SK-N-MC (cell line): Measurements from ENCODE around the gene FGF11.

Experiments used
- DNase-seq: peaks from one replicate; pipeline ENCODE4 v3.0.0-alpha.2; 2011; ENCODE audit warnings: low read depth, low spot score
- H3K27ac ChIP-seq: fragments of 200-600 bp; sonication (generic); 2 replicates; pipeline ENCODE4 v1.5.1; 2016; ENCODE audit warnings: mixed run types
- H3K36me3 ChIP-seq: fragments of 200-600 bp; sonication (generic); 2 replicates; pipeline ENCODE4 v1.6.1; 2017; ENCODE audit warnings: antibody characterized with exemption, low read length, mixed read lengths; ENCODE audit not compliant: insufficient read depth
- H3K4me3 ChIP-seq: fragments of 200-600 bp; sonication (generic); 2 replicates; pipeline ENCODE4 v1.5.1; 2016
- H3K9ac ChIP-seq: fragments of 200-600 bp; sonication (generic); 2 replicates; pipeline ENCODE4 v1.8.0; 2017; ENCODE audit warnings: mixed run types, mixed read lengths; ENCODE audit not compliant: insufficient read length
- H3K9me3 ChIP-seq: fragments of 200-600 bp; sonication (generic); 2 replicates; pipeline ENCODE4 v1.6.1; 2017; ENCODE audit warnings: low read depth, mild to moderate bottlenecking, antibody characterized with exemption, low read length, moderate library complexity, mixed read lengths
- EZH2 ChIP-seq: fragments of 200-600 bp; sonication (generic); IDR thresholded peaks from one replicate; pipeline ENCODE4 v1.6.1; 2017; ENCODE audit warnings: antibody characterized with exemption
- FOXP2 ChIP-seq: optimal IDR thresholded peaks from 2 replicates; pipeline ENCODE3; 2011; ENCODE audit warnings: mild to moderate bottlenecking, moderate library complexity; ENCODE audit not compliant: insufficient read depth; ENCODE audit errors: extremely low read length, control extremely low read depth
- POLR2AphosphoS5 ChIP-seq: IDR thresholded peaks from 2 replicates; pipeline ENCODE4 v1.6.1; 2012; ENCODE audit warnings: mild to moderate bottlenecking, low read depth, low read length, borderline replicate concordance

The FGF11 gene

DNA sequence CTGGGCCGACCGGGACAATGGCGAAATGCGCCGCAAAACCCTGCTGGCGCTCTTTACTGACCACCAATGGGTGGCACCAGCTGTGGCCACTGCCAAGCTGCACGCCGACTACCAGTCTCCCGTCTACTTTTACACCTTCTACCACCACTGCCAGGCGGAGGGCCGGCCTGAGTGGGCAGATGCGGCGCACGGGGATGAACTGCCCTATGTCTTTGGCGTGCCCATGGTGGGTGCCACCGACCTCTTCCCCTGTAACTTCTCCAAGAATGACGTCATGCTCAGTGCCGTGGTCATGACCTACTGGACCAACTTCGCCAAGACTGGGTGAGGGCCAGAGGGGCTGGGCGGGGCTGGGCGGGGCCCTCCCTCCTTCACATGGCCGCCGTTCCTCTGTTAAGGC lies 23.5 kb upstream of the FGF11 start:
- Histone ChIP-seq H3K4me3 (no peak overlapping the region), H3K9me3 (no peaks in the 10 kb centered on the region), H3K36me3 (no peaks in the 10 kb centered on the region; the same call in 1 of the 2 replicates), H3K9ac (no peak overlapping the region), H3K27ac (no peak overlapping the region)
- DNase-seq: no peak
- TF ChIP-seq FOXP2: no peak
- TF ChIP-seq POLR2AphosphoS5: no peak
- no peak for TF ChIP-seq EZH2

DNA sequence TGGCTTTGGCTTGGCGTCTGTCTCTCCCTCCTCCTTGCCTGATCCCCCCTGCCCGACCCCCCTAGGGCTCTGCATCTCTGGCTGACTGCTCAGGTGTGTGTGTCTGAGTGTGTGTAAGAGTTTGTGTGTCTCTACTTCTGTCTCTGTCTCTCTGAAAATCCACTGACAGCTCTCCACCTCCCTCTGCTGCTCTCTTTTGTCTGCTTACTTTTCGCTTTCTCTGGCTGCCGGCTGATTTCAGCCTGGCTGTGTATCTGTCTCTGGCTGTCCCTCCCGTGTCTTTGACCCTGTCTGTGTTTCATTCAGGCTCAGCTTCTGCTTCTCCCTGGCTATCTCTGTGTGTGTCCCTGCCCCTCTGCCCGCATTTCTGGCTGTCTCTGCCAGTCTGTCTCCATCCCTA lies 23.0 kb upstream of the FGF11 start:
- no peak overlapping the region for H3K9ac ChIP-seq
- no peak for TF ChIP-seq FOXP2
- TF ChIP-seq EZH2: no peak
- TF ChIP-seq POLR2AphosphoS5: no peak
- H3K27ac ChIP-seq: peak overlapping the region; percentile 42; the same call in 1 of the 2 replicates
- no peak for DNase-seq
- H3K36me3 ChIP-seq: no peaks in the 10 kb centered on the region; the same call in 1 of the 2 replicates
- no peaks in the 10 kb centered on the region for H3K9me3 ChIP-seq
- H3K4me3 ChIP-seq: no peak overlapping the region

DNA sequence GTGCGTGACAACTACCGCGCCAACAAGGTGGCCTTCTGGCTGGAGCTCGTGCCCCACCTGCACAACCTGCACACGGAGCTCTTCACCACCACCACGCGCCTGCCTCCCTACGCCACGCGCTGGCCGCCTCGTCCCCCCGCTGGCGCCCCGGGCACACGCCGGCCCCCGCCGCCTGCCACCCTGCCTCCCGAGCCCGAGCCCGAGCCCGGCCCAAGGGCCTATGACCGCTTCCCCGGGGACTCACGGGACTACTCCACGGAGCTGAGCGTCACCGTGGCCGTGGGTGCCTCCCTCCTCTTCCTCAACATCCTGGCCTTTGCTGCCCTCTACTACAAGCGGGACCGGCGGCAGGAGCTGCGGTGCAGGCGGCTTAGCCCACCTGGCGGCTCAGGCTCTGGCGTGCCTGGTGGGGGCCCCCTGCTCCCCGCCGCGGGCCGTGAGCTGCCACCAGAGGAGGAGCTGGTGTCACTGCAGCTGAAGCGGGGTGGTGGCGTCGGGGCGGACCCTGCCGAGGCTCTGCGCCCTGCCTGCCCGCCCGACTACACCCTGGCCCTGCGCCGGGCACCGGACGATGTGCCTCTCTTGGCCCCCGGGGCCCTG lies 22.2 kb upstream of the FGF11 start:
- no peak overlapping the region for H3K27ac ChIP-seq
- H3K9ac ChIP-seq: no peak overlapping the region
- no peak overlapping the region for H3K4me3 ChIP-seq
- TF ChIP-seq EZH2 (no peak), POLR2AphosphoS5 (no peak), FOXP2 (no peak)
- no peak for DNase-seq
- no peaks in the 10 kb centered on the region; the same call in 1 of the 2 replicates for H3K36me3 ChIP-seq
- H3K9me3 ChIP-seq: no peaks in the 10 kb centered on the region

DNA sequence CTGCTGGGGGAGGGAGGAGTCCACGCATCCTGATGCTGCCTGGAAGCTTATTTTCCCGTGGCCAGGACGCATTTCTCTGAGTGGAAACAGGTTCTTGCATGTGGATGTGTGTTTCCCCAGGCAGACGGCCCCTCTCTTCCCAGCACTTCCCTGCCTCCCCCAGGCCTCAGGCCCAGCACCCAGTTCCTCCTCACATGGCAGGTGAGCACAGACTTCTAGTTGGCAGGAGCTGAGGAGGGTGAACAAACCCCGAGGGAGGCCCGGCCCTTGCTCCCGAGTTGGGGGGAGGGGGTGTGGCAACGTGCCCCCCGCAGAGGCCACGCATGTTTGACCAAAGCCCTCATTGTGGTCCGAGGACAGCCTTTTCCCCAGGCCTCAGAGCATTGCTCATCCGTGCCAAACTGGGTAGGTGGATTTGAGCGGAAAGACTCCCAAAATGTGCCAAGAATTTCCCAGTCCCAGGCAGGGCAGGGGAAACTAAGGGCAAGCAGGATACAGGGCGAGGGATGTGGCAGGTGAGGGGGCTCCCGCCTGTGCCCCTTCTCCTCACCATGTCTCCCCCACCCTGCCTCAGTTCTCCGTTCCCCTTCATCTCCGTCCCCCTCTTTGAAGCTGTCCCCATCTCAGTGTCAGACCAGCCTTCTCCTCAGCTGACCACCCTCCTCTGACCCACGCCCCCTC lies 20.7 kb upstream of the FGF11 start:
- Histone ChIP-seq H3K4me3 (no peak overlapping the region), H3K9me3 (no peaks in the 10 kb centered on the region), H3K36me3 (no peaks in the 10 kb centered on the region; the same call in 1 of the 2 replicates), H3K9ac (no peak overlapping the region), H3K27ac (no peak overlapping the region)
- TF ChIP-seq EZH2: no peak
- no peak for TF ChIP-seq FOXP2
- TF ChIP-seq POLR2AphosphoS5: no peak
- DNase-seq: no peak

DNA sequence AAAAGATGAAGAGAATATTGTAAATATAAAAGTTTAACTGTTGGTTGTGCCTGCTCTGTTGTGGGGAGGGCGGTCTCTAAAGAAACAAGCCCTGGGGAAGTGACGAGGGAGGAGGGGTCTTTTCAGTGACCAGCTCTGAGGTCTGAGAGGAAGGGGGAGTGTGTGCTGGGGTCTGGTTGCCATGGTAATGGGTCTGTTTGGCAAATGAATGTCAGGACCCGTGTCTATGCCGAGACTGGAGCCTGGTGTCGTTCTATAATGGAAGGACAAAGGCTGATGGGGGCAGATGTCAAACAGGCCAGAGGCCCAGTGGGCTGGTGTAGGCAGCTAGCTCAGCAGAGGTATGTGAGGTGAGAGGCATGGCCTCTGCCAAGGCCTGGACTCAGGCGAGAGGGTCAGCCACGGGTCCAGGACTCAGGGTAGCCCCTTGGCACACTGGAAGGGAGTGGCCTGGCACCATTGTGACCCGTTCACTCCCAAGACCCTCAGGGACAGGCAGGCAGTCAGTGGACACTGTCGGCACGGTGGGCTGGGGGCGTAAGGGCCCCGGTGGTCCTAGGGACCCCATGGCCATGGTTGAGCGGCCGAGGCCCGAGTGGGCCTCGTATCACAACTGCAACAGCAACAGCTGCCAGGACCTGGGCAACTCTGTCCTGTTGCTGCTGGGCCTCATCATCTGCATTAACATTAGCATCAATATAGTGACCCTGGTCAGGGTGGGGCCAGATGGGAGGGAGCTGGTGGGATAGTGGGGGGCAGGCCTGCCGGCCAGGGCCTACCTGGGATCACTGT lies 19.3 kb upstream of the FGF11 start, which contains the start of gene SPEM1:
Gene SPEM1 (plus strand): TSS at position 506 of the 792 bp plus-strand sequence. CDS start 61 bp downstream, at position 567.
- Histone ChIP-seq H3K9me3 (no peaks in the 10 kb centered on the region), H3K9ac (no peak within 1 kb of the TSS), H3K4me3 (no peak within 1 kb of the TSS), H3K36me3 (no peaks in the 10 kb centered on the region; the same call in 1 of the 2 replicates), H3K27ac (no peak within 1 kb of the TSS)
- no peak for DNase-seq
- TF ChIP-seq FOXP2: no peak
- TF ChIP-seq POLR2AphosphoS5: no peak
- TF ChIP-seq EZH2: no peak

DNA sequence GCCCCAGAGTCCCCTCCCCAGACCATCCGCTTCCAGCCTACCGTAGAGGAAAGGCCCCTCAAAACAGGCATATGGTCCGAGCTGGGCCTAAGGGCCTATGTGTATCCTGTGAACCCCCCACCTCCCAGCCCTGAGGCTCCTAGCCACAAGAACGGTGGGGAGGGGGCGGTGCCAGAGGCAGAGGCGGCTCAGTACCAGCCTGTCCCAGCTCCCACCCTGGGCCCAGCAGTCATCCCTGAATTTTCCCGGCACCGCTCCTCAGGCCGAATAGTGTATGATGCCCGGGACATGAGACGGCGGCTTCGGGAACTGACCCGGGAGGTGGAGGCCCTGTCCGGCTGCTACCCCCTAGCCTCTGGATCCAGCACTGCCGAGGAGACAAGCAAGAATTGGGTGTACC lies 18.1 kb upstream of the FGF11 start:
- H3K36me3 ChIP-seq: no peaks in the 10 kb centered on the region
- H3K4me3 ChIP-seq: no peak overlapping the region
- no peak overlapping the region for H3K9ac ChIP-seq
- H3K27ac ChIP-seq: no peak overlapping the region
- no peak for TF ChIP-seq POLR2AphosphoS5
- no peak for TF ChIP-seq FOXP2
- TF ChIP-seq EZH2: no peak
- H3K9me3 ChIP-seq: no peaks in the 10 kb centered on the region
- no peak for DNase-seq

DNA sequence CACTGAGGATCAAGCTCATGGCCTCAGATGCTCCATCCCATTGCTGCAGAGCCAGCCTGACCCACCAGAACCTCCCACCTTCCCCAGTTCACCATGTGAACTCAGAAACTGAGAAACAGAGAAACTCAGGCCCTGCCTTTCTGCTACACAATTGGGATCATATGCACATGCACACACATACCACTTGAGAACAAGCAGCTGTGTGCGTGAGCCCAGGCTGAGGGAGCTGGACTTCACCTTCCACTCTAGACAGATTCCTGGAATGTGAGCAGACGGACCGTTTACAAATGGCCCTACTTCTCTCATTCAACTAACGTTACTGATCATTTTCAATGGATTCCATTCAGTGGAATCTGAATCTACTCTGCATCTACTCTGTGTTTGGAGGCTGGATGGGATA lies 15.6 kb upstream of the FGF11 start:
- no peak for DNase-seq
- TF ChIP-seq EZH2: no peak
- no peak for TF ChIP-seq FOXP2
- H3K9me3 ChIP-seq: no peaks in the 10 kb centered on the region

DNA sequence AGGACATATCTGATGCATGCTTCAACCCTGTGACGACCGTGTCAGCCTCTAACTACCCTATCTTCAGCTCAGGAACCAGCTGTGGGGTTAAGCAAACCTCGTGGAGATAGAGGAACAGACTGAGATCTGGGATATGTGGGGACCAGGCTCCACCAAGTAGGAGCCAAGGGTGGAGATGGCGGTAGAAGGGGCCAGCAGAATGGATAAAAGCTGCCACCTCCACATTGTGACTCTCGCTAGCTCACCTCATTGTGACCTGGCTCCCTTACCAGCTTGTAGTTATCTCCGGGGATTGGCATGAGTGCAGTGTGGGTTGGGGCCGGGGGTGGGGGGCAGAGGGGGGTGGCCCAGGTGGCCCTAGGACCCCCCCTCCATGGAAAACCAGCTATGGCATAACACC lies 14.0 kb upstream of the FGF11 start, which contains the start of gene SPEM2:
Gene SPEM2 (plus strand): TSS at position 301 of the 400 bp plus-strand sequence. CDS start 73 bp downstream, at position 374.
- Histone ChIP-seq H3K4me3 (no peak within 1 kb of the TSS), H3K9ac (no peak within 1 kb of the TSS), H3K36me3 (no peaks in the 10 kb centered on the region), H3K27ac (no peak within 1 kb of the TSS), H3K9me3 (no peaks in the 10 kb centered on the region)
- DNase-seq: no peak
- TF ChIP-seq FOXP2: no peak
- TF ChIP-seq EZH2: no peak
- TF ChIP-seq POLR2AphosphoS5: no peak

More for the DNA sequence above, 15.6 kb upstream of the FGF11 start:
- H3K36me3 ChIP-seq: no peaks in the 10 kb centered on the region
- no peak overlapping the region for H3K27ac ChIP-seq
- H3K9ac ChIP-seq: no peak overlapping the region
- no peak overlapping the region for H3K4me3 ChIP-seq
